Measurements from ENCODE around the gene AKAP10. TPM values are rescaled to one million over a fixed set of nuclear protein-coding genes. Genes with fewer than 3 reads are reported as not detected.

AKAP10 gene
- total RNA-seq, 1 experiment from 2014 or later: 36.8 TPM

- no peak for DNase-seq (ENCODE audit: low spot score)
- intact Hi-C loops (cut with micrococcal nuclease; ENCODE audit: unreplicated experiment): no loop called here
- BruUV-seq (replicated peaks): no TSS peak
- H3K4me3 ChIP-seq (ENCODE audit: low read depth, low read length, poor library complexity, severe bottlenecking): no peak overlapping the region
- no peaks in the 10 kb centered on the region for H3K27me3 ChIP-seq (replicated peaks; ENCODE audit: insufficient read depth, low read depth, low read length, poor library complexity)
- no peak overlapping the region for H3K27ac ChIP-seq (ENCODE audit: low read depth, low read length, poor library complexity, severe bottlenecking)
- TF ChIP-seq CTCF (conservative IDR thresholded peaks at IDR 0.05; ENCODE audit: low read depth, low read length) (no peak), EZH2 (IDR thresholded peaks at IDR 0.05; ENCODE audit: borderline replicate concordance, low read depth, low read length, poor library complexity, severe bottlenecking) (no peak)
- CTCF ChIA-PET: no interaction called here
- H3K9me3 ChIP-seq (ENCODE audit: low read depth, low read length, poor library complexity, severe bottlenecking): no peaks in the 10 kb centered on the region
- POLR2A ChIA-PET (ENCODE audit: low non-redundant PET): no interaction called here
- H3K4me1 ChIP-seq (ENCODE audit: insufficient read depth, low read length, poor library complexity, severe bottlenecking): no peaks in the 10 kb centered on the region
- H3K36me3 ChIP-seq (ENCODE audit: insufficient read depth, low read length, poor library complexity, severe bottlenecking): no peaks in the 10 kb centered on the region
Observed at GRCh38 chr17:19996502-19996901, 18.9 kb upstream of the AKAP10 start.

- Histone ChIP-seq H3K27ac (ENCODE audit: low read depth, low read length, poor library complexity, severe bottlenecking) (no peak overlapping the region), H3K27me3 (replicated peaks; ENCODE audit: insufficient read depth, low read depth, low read length, poor library complexity) (no peaks in the 10 kb centered on the region), H3K9me3 (ENCODE audit: low read depth, low read length, poor library complexity, severe bottlenecking) (no peaks in the 10 kb centered on the region), H3K4me3 (ENCODE audit: low read depth, low read length, poor library complexity, severe bottlenecking) (no peak overlapping the region), H3K36me3 (ENCODE audit: insufficient read depth, low read length, poor library complexity, severe bottlenecking) (no peaks in the 10 kb centered on the region), H3K4me1 (ENCODE audit: insufficient read depth, low read length, poor library complexity, severe bottlenecking) (no peaks in the 10 kb centered on the region)
- TF ChIP-seq EZH2 (IDR thresholded peaks at IDR 0.05; ENCODE audit: borderline replicate concordance, low read depth, low read length, poor library complexity, severe bottlenecking): no peak
- TF ChIP-seq CTCF (conservative IDR thresholded peaks at IDR 0.05; ENCODE audit: low read depth, low read length): no peak
- no peak for DNase-seq (ENCODE audit: low spot score)
- ChIA-PET CTCF (no interaction called here), POLR2A (ENCODE audit: low non-redundant PET) (no interaction called here)
- no TSS peak for BruUV-seq (replicated peaks)
- intact Hi-C loops (cut with micrococcal nuclease; ENCODE audit: unreplicated experiment): no loop called here
Observed at GRCh38 chr17:19996086-19996485, 18.5 kb upstream of the AKAP10 start.

GRCh38 chr17:19992803-19993713, 15.4 kb upstream of the AKAP10 start:
- no TSS peak for BruUV-seq (replicated peaks)
- ChIA-PET POLR2A (ENCODE audit: low non-redundant PET) (interaction anchor here (0.5 kb wide), 1 partner anchor 19 kb away, joined by 3 read pairs; no protein-coding TSS in a partner anchor), CTCF (interaction anchor here (0.6 to 1.5 kb wide), 11 partner anchors 16 to 1000 kb away, joined by 3 to 22 read pairs (median 6); partner anchors contain the start of genes AKAP10 and SPECC1)

More at GRCh38 chr17:19992803-19993713, 15.4 kb upstream of the AKAP10 start:
- Histone ChIP-seq H3K9me3 (ENCODE audit: low read depth, low read length, poor library complexity, severe bottlenecking) (no peaks in the 10 kb centered on the region), H3K27ac (ENCODE audit: low read depth, low read length, poor library complexity, severe bottlenecking) (no peak overlapping the region), H3K4me3 (ENCODE audit: low read depth, low read length, poor library complexity, severe bottlenecking) (peak overlapping the region; percentile 30), H3K27me3 (replicated peaks; ENCODE audit: insufficient read depth, low read depth, low read length, poor library complexity) (no peaks in the 10 kb centered on the region), H3K36me3 (ENCODE audit: insufficient read depth, low read length, poor library complexity, severe bottlenecking) (no peaks in the 10 kb centered on the region), H3K4me1 (ENCODE audit: insufficient read depth, low read length, poor library complexity, severe bottlenecking) (no peaks in the 10 kb centered on the region)
- DNase-seq (ENCODE audit: low spot score): peak; percentile 93
- intact Hi-C loops (cut with micrococcal nuclease; ENCODE audit: unreplicated experiment): loop anchor here (1.0 to 5.0 kb wide), 2 partner anchors 124 to 329 kb away; no protein-coding TSS in a partner anchor
- TF ChIP-seq CTCF (conservative IDR thresholded peaks at IDR 0.05; ENCODE audit: low read depth, low read length): peak; percentile 80
- TF ChIP-seq EZH2 (IDR thresholded peaks at IDR 0.05; ENCODE audit: borderline replicate concordance, low read depth, low read length, poor library complexity, severe bottlenecking): no peak
